Bronchial epithelial cell (primary cell): ENCODE data around the gene SLC38A4. TPM values are rescaled to one million over a fixed set of nuclear protein-coding genes. Genes with fewer than 3 reads are reported as not detected.

Experiments
- DNase-seq: peaks from one replicate; pipeline ENCODE4 v3.0.0-alpha.2; 2010; ENCODE audit warnings: low read depth
- FAIRE-seq: peaks from 2 replicates; lab custom pipeline; 2011; peaks lifted over from hg19 to GRCh38; lab: Jason Lieb, UNC
- H3K27me3 ChIP-seq: 2 replicates; pipeline ENCODE4 v1.5.1; 2011; ENCODE audit warnings: low read length; ENCODE audit not compliant: control insufficient read depth, insufficient read depth
- H3K36me3 ChIP-seq: 2 replicates; pipeline ENCODE4 v1.5.1; 2011; ENCODE audit warnings: low read length; ENCODE audit not compliant: control insufficient read depth, insufficient read depth
- H3K4me3 ChIP-seq: 2 replicates; pipeline ENCODE4 v1.5.1; 2011; ENCODE audit warnings: mild to moderate bottlenecking, low read depth, low read length, control low read depth
- CTCF ChIP-seq: IDR thresholded peaks from 2 replicates; pipeline ENCODE4 v1.5.1; 2011; ENCODE audit warnings: mild to moderate bottlenecking, moderate library complexity, low read length, control low read depth, inconsistent platforms; ENCODE audit not compliant: insufficient read depth, severe bottlenecking
- total RNA-seq: library from RNA; depleted of rRNA; stranded (reverse); fragments of >200 nt; gene quantifications from 2 replicates; pipeline ENCODE4 v1.2.1, GENCODE V29; 2014

The SLC38A4 gene
- total RNA-seq, 1 donor from 2014 or later, result 2.9 TPM

DNA sequence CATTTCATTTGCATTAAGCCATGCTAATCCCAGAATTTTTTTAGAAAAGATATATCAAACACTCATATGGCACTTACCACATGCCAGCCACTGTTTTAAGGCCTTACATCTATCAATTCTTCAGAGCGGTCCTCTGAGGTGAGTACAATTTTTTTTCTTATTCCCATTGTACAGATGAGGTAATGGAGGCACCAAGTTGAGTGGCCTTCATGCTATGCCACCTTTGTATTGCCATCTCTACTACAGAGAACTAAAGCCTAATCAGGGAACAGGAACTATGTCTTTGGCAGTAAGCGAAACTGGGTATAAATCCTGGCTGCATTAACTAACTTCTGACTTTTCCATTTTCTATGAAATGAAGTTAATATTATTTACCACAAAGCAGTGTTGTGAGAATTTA, 27.1 kb downstream of the SLC38A4 start:
- H3K27me3 ChIP-seq, result no peaks in the 10 kb centered on the region
- H3K36me3 ChIP-seq, result no peaks in the 10 kb centered on the region
- DNase-seq (no peak), FAIRE-seq (no peak)
- no peak for TF ChIP-seq CTCF
- H3K4me3 ChIP-seq, result no peak overlapping the region

DNA sequence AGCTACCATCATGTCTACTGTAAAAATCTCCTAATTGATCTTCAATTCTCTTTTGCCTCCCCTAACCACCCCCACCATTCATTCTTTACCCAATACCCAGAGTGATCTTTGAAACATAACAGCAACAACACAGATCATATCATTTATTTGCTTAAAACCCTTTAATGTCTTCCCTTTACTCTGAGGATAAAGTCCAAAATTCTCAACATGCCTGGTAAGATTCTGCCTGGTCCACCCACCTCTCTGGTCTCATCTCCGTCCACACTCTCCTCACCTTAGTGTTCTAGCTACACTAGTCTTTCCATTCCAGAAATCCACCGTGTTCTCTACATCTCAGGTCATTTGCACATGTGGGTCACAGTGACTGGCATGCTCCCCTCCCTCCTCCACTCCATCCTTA, 27.7 kb downstream of the SLC38A4 start:
- Histone ChIP-seq H3K36me3 (no peaks in the 10 kb centered on the region), H3K27me3 (no peaks in the 10 kb centered on the region), H3K4me3 (no peak overlapping the region)
- no peak for TF ChIP-seq CTCF
- no peak for DNase-seq
- no peak for FAIRE-seq

DNA sequence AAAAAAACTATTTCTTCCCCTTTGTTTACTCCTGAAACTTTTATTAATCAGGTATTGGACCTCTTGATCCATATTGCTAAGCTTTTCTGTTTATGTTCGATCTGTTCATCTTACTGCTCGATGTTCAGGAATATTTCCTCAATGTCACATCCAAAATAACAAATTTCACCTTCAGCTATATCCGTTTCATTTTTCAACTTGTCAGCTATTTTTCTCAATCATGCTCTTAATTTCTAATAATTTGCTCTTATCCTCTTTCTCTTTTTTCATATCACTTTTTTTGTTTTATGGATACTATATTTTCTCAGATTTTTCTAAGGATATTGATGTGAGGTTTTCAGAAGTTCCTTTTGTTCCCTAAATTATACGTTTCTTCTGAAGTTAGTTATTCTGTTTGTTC, 29.8 kb downstream of the SLC38A4 start:
- TF ChIP-seq CTCF, result no peak
- Histone ChIP-seq H3K4me3 (no peak overlapping the region), H3K36me3 (no peaks in the 10 kb centered on the region), H3K27me3 (no peaks in the 10 kb centered on the region)
- DNase-seq (no peak), FAIRE-seq (no peak)

DNA sequence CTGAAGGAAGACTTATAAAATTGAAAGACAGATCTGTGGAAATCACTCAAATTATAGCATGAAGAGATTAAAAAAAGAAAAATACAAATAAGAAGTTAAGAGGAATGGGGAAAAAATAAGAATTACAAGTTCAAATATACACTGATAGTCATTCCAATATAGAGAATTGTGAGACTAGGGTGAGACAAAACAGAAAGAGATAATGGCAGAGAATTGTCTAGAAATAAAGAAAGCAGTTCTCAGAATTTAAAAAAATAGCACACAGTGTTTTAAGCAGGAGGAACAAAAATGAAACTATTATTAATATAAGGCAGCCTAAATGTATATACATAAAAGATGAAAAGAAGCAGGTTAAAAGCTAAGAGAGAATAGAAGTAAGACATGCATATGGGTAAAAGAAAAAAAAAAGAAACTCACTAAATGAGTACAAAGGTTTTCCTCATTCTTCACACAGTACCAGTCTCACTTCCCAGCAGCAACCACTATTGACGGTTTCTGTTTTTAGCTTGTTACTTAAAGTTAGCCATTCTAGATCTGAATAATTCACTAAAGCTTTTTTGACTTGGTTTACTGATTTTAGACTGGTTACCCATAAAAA, 31.1 kb downstream of the SLC38A4 start:
- Histone ChIP-seq H3K27me3 (no peaks in the 10 kb centered on the region), H3K4me3 (no peak overlapping the region), H3K36me3 (no peaks in the 10 kb centered on the region)
- no peak for TF ChIP-seq CTCF
- FAIRE-seq (no peak), DNase-seq (no peak)

- Histone ChIP-seq H3K4me3 (no peak overlapping the region), H3K36me3 (no peaks in the 10 kb centered on the region), H3K27me3 (no peaks in the 10 kb centered on the region)
- FAIRE-seq (no peak), DNase-seq (no peak)
- no peak for TF ChIP-seq CTCF
Observed at GRCh38 chr12:46792925-46793324, 32.9 kb downstream of the SLC38A4 start.

DNA sequence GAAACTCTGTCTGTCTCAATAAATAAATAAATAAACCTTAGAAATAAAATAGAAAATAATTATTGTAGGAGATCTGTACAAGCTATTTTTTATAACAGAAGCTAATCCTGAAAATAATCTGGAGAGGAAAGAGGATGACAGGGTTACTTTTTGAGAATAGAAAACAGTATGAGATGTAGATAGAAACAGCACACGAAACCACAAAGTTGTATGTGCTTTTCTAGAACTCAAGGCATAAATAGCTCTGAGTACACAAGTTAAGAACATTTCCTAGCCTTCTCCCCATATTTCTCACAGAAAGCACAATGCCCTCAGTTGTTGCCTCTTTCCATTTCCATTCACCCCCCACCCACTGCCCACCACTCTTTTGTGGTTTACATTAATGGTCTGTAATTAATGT, 35.7 kb downstream of the SLC38A4 start:
- Histone ChIP-seq H3K4me3 (no peak overlapping the region), H3K27me3 (no peaks in the 10 kb centered on the region), H3K36me3 (no peaks in the 10 kb centered on the region)
- FAIRE-seq (no peak), DNase-seq (no peak)
- TF ChIP-seq CTCF, result no peak
